Activated CD4-positive, CD25-positive, alpha-beta regulatory T cell (primary cell): ENCODE results near the gene HSD17B12.
"Not testable (repeated sequence)": the region's sequence is repeated elsewhere in the genome, so short reads cannot be mapped to it uniquely, and the experiment has no call there.

ENCODE experiments used
- DNase-seq, 4 experiments: peaks; one replicate each; lab custom pipeline; 2025; lab: John Stamatoyannopoulos, UW

Gene HSD17B12

GRCh38 chr11:43747130-43747802, 66.7 kb downstream of the HSD17B12 start:
- DNase-seq, result no peak

GRCh38 chr11:43748095-43748494, 67.6 kb downstream of the HSD17B12 start:
- DNase-seq, result no peak

GRCh38 chr11:43751726-43752125, 71.2 kb downstream of the HSD17B12 start:
- DNase-seq, result no peak

- DNase-seq, result no peak
Measured at GRCh38 chr11:43756575-43756974, 76.0 kb downstream of the HSD17B12 start.

- no peak for DNase-seq
Measured at GRCh38 chr11:43758927-43759326, 78.4 kb downstream of the HSD17B12 start.

GRCh38 chr11:43760902-43761301, 80.4 kb downstream of the HSD17B12 start:
- DNase-seq, result no peak

- no peak for DNase-seq
Measured at GRCh38 chr11:43765194-43765593, 84.7 kb downstream of the HSD17B12 start.

GRCh38 chr11:43768654-43769053, 88.1 kb downstream of the HSD17B12 start:
- DNase-seq, result not testable (repeated sequence)

GRCh38 chr11:43770173-43770572, 89.6 kb downstream of the HSD17B12 start:
- no peak for DNase-seq

GRCh38 chr11:43772733-43773132, 92.2 kb downstream of the HSD17B12 start:
- no peak for DNase-seq

GRCh38 chr11:43774786-43775185, 94.2 kb downstream of the HSD17B12 start:
- DNase-seq, result no peak

GRCh38 chr11:43779306-43779705, 98.8 kb downstream of the HSD17B12 start:
- no peak for DNase-seq

- no peak for DNase-seq
Measured at GRCh38 chr11:43784301-43784700, 103.8 kb downstream of the HSD17B12 start.

GRCh38 chr11:43784866-43785265, 104.3 kb downstream of the HSD17B12 start:
- DNase-seq, result no peak

GRCh38 chr11:43785318-43785717, 104.8 kb downstream of the HSD17B12 start:
- DNase-seq, result no peak

GRCh38 chr11:43786016-43786415, 105.5 kb downstream of the HSD17B12 start:
- DNase-seq, result no peak

- DNase-seq, result no peak
Measured at GRCh38 chr11:43787824-43788223, 107.3 kb downstream of the HSD17B12 start.

GRCh38 chr11:43788421-43788820, 107.9 kb downstream of the HSD17B12 start:
- DNase-seq, result no peak

- no peak for DNase-seq
Measured at GRCh38 chr11:43789700-43790443, 109.3 kb downstream of the HSD17B12 start.

- no peak for DNase-seq
Measured at GRCh38 chr11:43790444-43790794, 109.9 kb downstream of the HSD17B12 start.

- DNase-seq, result no peak
Measured at GRCh38 chr11:43797337-43797736, 116.8 kb downstream of the HSD17B12 start.

- no peak for DNase-seq
Measured at GRCh38 chr11:43797866-43798265, 117.3 kb downstream of the HSD17B12 start.

GRCh38 chr11:43802509-43802908, 122.0 kb downstream of the HSD17B12 start:
- no peak for DNase-seq

GRCh38 chr11:43803766-43804165, 123.2 kb downstream of the HSD17B12 start:
- DNase-seq, result no peak
